Measurements from ENCODE around the gene CPT1C. TPM values are rescaled to one million over a fixed set of nuclear protein-coding genes. Genes with fewer than 3 reads are reported as not detected.

CPT1C gene
- total and polyA plus RNA-seq, 2 of the 4 experiments (the other 2 are of a cell fraction): 14.2 to 56.1 TPM

GRCh38 chr19:49761249-49761624 lies 70.3 kb downstream of the CPT1C start:
- Histone ChIP-seq H3K9me3 (ENCODE audit: control insufficient read depth, insufficient read depth, low read length) (peaks cover under 1% of the 10 kb centered on the region; the same call in 1 of the 2 replicates), H3K4me3 (ENCODE audit: insufficient read depth, low read depth, low read length) (no peak overlapping the region), H4K91ac (ENCODE audit: insufficient read depth, low read depth, low read length) (no peak overlapping the region), H3K23ac (ENCODE audit: low read depth, low read length) (no peak overlapping the region), H2BK20ac (ENCODE audit: low read depth, low read length) (no peak overlapping the region), H3K27me3 (ENCODE audit: control insufficient read depth, insufficient read depth, low read length) (no peaks in the 10 kb centered on the region), H3K18ac (ENCODE audit: low read depth, low read length) (no peak overlapping the region), H3K4me2 (ENCODE audit: low read depth, low read length) (no peak overlapping the region), H2AK5ac (ENCODE audit: low read depth, low read length) (no peak overlapping the region), H3K27ac (ENCODE audit: insufficient read depth, low read length) (no peak overlapping the region), H4K5ac (ENCODE audit: low read depth, low read length) (peak overlapping the region; percentile 21; the same call in 1 of the 2 replicates), H3K14ac (replicated peaks; ENCODE audit: low read depth, low read length) (no peak overlapping the region), H2BK5ac (ENCODE audit: low read depth, low read length, poor library complexity, severe bottlenecking) (no peak overlapping the region), H2BK15ac (ENCODE audit: low read depth, low read length) (no peak overlapping the region), H4K20me1 (ENCODE audit: insufficient read depth, low read length) (no peaks in the 10 kb centered on the region), H2AK9ac (replicated peaks; ENCODE audit: low read depth, low read length, poor library complexity) (no peak overlapping the region), H3K4me1 (ENCODE audit: control insufficient read depth, insufficient read depth, low read length) (peaks cover 10% of the 10 kb centered on the region), H4K8ac (ENCODE audit: low read depth in 2 of 2, low read length in 2 of 2) (peak overlapping the region in 1 of 2 experiments; percentile 24; a peak in 1 of 4 replicates), H3K56ac (ENCODE audit: extremely low read depth, insufficient read depth, low read length) (no peak overlapping the region), H3K4ac (ENCODE audit: low read depth, low read length) (no peak overlapping the region), H2BK120ac (ENCODE audit: low read depth, low read length) (no peak overlapping the region), H3K9ac (ENCODE audit: low read depth, low read length) (no peak overlapping the region), H3K79me1 (ENCODE audit: low read depth in 1 of 2, low read length in 2 of 2) (no peaks in the 10 kb centered on the region), H2AFZ (replicated peaks; ENCODE audit: low read length, poor library complexity) (peak overlapping the region; percentile 59), H3K9me1 (ENCODE audit: insufficient read depth, low read length) (0 out of 2 replicates have a peak, but pooled peaks cover 3% of the 10 kb centered on the region), H3K36me3 (ENCODE audit: control insufficient read depth, insufficient read depth, low read length) (no peaks in the 10 kb centered on the region)
- in situ Hi-C loops (cut with MboI; ENCODE audit: low sequenced_read_pairs) (no loop called here), intact Hi-C loops (cut with micrococcal nuclease) (no loop called here), dilution Hi-C loops (cut with HindIII; ENCODE audit: low sequenced_read_pairs, unreplicated experiment) (no loop called here)
- no peak for DNase-seq
- ChIA-PET CTCF (no interaction called here), POLR2A (ENCODE audit: unreplicated experiment) (no interaction called here)
- no TSS peak for BruUV-seq (replicated peaks)
- no peak for TF ChIP-seq MAFK (IDR thresholded peaks at IDR 0.05; ENCODE audit: low read depth, low read length)
- no peak for TF ChIP-seq RAD21 (IDR thresholded peaks at IDR 0.05; ENCODE audit: low read length)
- no peak for TF ChIP-seq MXI1 (IDR thresholded peaks at IDR 0.05; ENCODE audit: borderline replicate concordance, low read depth, low read length)
- ATAC-seq (ENCODE audit: low read depth): no peak
- no CpG with 5 or more reads among the region's 1 CpG for WGBS, 2 experiments (ENCODE audit: extremely low coverage in 2 of 2, insufficient read length in 1 of 2)
